GM21367 (cell line): ENCODE results near the gene DSG1.
"Not testable (repeated sequence)": the region's sequence is repeated elsewhere in the genome, so short reads cannot be mapped to it uniquely, and the experiment has no call there.

ENCODE experiments used
- ATAC-seq: cut with Tn5 transposase; IDR thresholded peaks from one replicate; pipeline ENCODE4 v1.9.1; 2021; ENCODE audit not compliant: unreplicated experiment

The DSG1 gene

GRCh38 chr18:31317860-31318259 is at the start of gene DSG1:
Gene DSG1, plus strand, starts transcription at chr18:31318160. Its CDS starts 141 bp downstream, at chr18:31318301.
- no peak for ATAC-seq

- no peak for ATAC-seq
Measured at GRCh38 chr18:31268985-31269406, 49.0 kb upstream of the DSG1 start.

- no peak for ATAC-seq
Measured at GRCh38 chr18:31269566-31269965, 48.4 kb upstream of the DSG1 start.

GRCh38 chr18:31270578-31270977 is 47.4 kb upstream of the DSG1 start:
- no peak for ATAC-seq

- ATAC-seq, result no peak
Measured at GRCh38 chr18:31273812-31274527, 44.0 kb upstream of the DSG1 start.

GRCh38 chr18:31274931-31275330 is 43.0 kb upstream of the DSG1 start:
- ATAC-seq, result no peak

- no peak for ATAC-seq
Measured at GRCh38 chr18:31275722-31276463, 42.1 kb upstream of the DSG1 start.

GRCh38 chr18:31278609-31279071 is 39.3 kb upstream of the DSG1 start:
- no peak for ATAC-seq

GRCh38 chr18:31280502-31280901 is 37.5 kb upstream of the DSG1 start:
- no peak for ATAC-seq

GRCh38 chr18:31281437-31281836 is 36.5 kb upstream of the DSG1 start:
- ATAC-seq, result no peak

GRCh38 chr18:31289446-31289845 is 28.5 kb upstream of the DSG1 start:
- not testable (repeated sequence) for ATAC-seq

- ATAC-seq, result no peak
Measured at GRCh38 chr18:31291688-31292087, 26.3 kb upstream of the DSG1 start.

GRCh38 chr18:31294199-31294747 is 23.7 kb upstream of the DSG1 start:
- no peak for ATAC-seq

- no peak for ATAC-seq
Measured at GRCh38 chr18:31297248-31297647, 20.7 kb upstream of the DSG1 start.

- no peak for ATAC-seq
Measured at GRCh38 chr18:31301201-31301655, 16.7 kb upstream of the DSG1 start.

- ATAC-seq, result no peak
Measured at GRCh38 chr18:31302991-31303390, 15.0 kb upstream of the DSG1 start.

GRCh38 chr18:31303771-31304170 is 14.2 kb upstream of the DSG1 start:
- no peak for ATAC-seq

GRCh38 chr18:31309115-31309514 is 8.8 kb upstream of the DSG1 start:
- ATAC-seq, result no peak

GRCh38 chr18:31316974-31317373 is 986 bp upstream of the DSG1 start:
- no peak for ATAC-seq

- no peak for ATAC-seq
Measured at GRCh38 chr18:31321719-31322118, 3.8 kb downstream of the DSG1 start.

- no peak for ATAC-seq
Measured at GRCh38 chr18:31325051-31325450, 7.1 kb downstream of the DSG1 start.
